Gastrocnemius medialis (tissue), 4 donors: ENCODE measurements around the gene JAML.

ENCODE experiments used
- POLR2A ChIP-seq, 2 donors: fragments of 450-650 bp; IDR thresholded peaks; one replicate each; pipeline ENCODE4 v1.6.1; 2017; ENCODE audit warnings: antibody characterized with exemption in 2 of 2, mild to moderate bottlenecking in 2 of 2, moderate library complexity in 2 of 2
- TF ChIP-seq, protein P1 (sequence below), 5 experiments: fragments of 450-650 bp in 3 of 5; fragments of 200-600 bp in 2 of 5; sonication (generic) in 2 of 5; IDR thresholded peaks in 4 of 5; conservative IDR thresholded peaks in 1 of 5; 1 replicate in 4 of 5; 2 replicates in 1 of 5; pipeline ENCODE4 v1.5.1; 2016 to 2019; ENCODE audit warnings: antibody characterized with exemption in 5 of 5, mild to moderate bottlenecking in 3 of 5, moderate library complexity in 3 of 5

DNA sequence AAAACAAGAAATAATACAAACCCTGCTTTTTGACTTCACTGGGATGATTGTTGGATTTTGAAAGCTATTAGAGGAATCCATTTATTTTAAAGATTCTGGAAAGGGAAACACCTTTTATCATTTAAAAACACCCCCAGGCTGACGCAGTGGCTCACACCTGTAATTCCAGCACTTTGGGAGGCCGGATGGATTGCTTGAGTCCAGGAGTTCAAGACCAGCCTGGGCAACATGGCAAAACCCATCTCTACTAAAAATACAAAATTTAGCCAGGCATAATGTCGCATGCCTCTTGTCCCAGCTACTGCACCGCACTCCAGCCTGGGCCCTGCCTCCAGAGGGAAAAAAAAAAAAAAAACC lies 48.1 kb downstream of the JAML start:
- TF ChIP-seq, protein P1, sequence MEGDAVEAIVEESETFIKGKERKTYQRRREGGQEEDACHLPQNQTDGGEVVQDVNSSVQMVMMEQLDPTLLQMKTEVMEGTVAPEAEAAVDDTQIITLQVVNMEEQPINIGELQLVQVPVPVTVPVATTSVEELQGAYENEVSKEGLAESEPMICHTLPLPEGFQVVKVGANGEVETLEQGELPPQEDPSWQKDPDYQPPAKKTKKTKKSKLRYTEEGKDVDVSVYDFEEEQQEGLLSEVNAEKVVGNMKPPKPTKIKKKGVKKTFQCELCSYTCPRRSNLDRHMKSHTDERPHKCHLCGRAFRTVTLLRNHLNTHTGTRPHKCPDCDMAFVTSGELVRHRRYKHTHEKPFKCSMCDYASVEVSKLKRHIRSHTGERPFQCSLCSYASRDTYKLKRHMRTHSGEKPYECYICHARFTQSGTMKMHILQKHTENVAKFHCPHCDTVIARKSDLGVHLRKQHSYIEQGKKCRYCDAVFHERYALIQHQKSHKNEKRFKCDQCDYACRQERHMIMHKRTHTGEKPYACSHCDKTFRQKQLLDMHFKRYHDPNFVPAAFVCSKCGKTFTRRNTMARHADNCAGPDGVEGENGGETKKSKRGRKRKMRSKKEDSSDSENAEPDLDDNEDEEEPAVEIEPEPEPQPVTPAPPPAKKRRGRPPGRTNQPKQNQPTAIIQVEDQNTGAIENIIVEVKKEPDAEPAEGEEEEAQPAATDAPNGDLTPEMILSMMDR (IDR thresholded peaks at IDR 0.05 in 4 of 5, conservative IDR thresholded peaks at IDR 0.05 in 1 of 5): no peak
- no peak for TF ChIP-seq POLR2A (IDR thresholded peaks at IDR 0.05)
